HG03432 (cell line): ENCODE data around the gene SS18L1.

Experiments used
- ATAC-seq: cut with Tn5 transposase; IDR thresholded peaks from one replicate; pipeline ENCODE4 v1.9.1; 2021; ENCODE audit warnings: mild to moderate bottlenecking, moderate library complexity; ENCODE audit not compliant: unreplicated experiment

The SS18L1 gene

GRCh38 chr20:62208795-62209755 lies 65.5 kb downstream of the SS18L1 start:
- no peak for ATAC-seq

- no peak for ATAC-seq
Measured at GRCh38 chr20:62209850-62210495, 66.4 kb downstream of the SS18L1 start.

DNA sequence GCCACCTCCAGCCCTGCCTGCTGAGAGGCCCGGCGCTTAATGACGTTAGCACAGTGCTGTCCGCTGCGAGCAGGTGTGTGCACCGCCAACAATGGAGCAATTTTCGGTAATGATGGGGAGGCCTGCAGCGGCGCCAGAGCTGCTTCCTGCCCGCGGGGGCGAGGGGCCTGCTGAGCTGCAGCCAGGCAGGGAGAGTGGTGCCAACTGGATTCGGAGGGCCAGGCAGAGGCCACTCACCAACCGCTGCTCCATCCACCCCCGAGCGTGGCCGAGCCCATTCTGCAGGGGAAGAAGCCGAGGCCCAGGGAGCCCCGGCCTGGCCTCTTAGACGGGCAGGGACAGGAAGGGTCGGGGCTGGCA lies 66.9 kb downstream of the SS18L1 start:
- no peak for ATAC-seq

GRCh38 chr20:62211216-62211615 lies 67.6 kb downstream of the SS18L1 start:
- no peak for ATAC-seq

DNA sequence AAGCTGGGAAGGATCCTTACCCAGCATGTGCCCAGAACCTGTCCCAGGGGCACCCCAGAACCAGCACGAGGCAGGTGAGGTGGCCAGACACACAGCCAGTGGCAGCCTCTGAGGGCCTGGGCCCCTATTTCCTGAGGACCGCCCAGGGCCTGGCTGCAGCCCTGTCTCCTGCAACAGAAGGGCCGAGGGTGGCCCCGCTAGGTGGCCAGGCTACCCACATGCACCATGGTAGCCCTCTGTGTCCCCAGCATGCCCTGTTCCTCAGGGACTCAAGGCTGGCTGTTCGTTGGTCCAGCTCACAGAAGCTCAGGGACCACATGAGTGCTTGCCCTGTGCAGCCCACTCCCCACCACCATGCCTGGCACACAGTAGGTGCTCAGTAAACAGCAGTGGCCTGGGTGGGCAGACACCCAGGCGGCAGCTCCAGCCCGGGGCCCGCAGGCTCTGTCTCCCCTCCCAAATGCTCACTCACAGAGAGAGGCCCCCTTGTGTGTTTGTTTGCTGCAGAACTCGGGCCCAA lies 68.3 kb downstream of the SS18L1 start:
- no peak for ATAC-seq

GRCh38 chr20:62212299-62212698 lies 68.7 kb downstream of the SS18L1 start:
- no peak for ATAC-seq

DNA sequence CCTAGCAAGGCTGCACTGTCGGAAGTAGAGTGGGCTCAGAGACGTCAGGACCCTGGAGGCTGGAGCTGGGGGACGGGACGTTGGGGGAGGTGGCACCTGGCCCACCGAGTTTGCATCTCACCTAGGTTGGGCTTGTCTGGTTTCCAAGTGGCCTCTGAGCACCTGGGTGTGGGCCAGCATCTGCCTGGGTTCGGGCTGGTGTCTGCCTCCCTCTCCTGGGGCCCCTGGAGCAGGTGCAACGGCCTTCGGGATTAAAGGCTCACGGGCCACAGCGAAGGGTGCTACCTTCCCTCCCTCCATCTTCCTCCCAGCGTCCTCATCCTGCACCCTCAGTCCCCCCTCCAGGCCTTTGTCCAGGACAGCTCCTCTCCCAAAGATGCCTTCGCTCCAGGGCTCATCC lies 70.5 kb downstream of the SS18L1 start:
- ATAC-seq, result no peak

DNA sequence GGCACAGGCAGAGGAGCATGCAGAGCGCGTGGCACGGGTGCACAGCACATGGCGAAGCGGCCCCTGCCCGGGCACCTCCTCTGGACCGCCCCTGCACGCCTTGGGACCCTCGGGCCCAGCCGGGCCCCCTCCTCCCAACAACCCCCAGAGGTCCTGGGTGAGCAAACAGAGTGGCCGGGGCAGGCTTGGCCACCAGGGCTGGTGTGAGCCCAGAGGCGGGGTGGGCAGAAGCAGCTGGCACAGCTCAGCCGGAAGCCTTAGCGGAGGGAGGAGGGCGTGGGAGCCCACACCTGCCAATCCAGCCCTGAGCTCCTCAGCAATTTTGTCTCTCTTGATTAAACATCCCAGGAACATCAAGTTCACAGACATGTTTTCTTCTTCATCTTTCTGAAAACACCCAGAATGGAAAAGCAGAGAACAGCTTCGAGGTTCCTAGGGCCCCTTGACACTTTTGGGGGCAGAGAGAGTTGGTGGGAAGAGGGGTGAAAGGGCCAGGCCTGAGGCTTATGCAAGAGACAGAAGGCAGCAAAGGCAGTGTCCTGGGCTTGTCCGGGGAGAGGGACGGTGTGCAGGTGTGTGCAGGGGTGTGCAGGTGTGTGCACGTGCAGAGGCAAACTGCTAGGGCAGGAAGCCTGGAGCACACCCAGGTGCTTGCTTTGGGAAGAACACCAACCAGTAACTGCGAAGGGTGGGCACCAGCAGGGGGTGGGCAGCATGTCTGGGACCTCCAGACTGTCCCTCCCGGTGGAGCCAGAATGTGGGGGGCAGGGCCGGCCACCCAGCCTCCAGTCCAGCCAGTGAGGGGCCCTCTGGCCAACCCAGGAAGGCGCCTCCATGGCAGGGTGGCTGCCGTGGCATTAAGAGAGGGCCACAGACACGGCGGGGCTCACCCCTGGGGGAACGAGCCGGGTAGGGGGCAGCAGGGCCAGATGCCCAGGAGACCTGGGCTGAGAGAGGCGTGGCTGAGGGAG lies 71.7 kb downstream of the SS18L1 start:
- ATAC-seq, result no peak

DNA sequence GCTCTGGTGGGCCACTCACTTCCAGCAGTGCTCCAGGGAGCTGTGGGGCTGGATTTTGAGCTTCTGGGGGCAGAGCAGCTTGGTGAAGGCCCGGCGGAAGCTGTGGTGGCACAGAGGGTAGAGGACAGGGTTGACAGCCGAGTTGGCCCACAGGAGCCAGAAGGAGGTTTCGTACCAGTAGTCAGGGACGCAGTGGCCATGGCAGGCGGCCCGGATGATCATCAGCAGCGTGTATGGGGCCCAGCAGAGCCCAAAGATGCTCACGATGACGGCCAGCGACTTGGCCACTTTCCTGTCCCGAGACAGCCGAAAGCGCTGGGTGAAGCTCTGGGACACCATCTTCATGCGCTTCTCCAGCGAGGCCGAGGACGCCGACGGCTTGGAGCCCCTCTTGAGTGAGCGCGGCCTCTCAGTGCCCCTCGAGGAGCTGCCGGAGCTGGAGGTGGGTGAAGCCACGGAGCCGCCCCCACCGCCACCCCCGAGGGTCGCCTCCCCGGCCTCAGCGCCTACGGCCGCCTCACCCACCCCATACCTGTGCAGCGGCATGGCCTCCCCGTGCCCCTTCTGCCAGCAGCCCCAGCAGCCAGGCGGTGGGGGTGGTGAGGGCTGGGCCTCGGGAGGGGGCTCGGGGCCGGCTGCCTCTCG lies 72.5 kb downstream of the SS18L1 start:
- no peak for ATAC-seq

DNA sequence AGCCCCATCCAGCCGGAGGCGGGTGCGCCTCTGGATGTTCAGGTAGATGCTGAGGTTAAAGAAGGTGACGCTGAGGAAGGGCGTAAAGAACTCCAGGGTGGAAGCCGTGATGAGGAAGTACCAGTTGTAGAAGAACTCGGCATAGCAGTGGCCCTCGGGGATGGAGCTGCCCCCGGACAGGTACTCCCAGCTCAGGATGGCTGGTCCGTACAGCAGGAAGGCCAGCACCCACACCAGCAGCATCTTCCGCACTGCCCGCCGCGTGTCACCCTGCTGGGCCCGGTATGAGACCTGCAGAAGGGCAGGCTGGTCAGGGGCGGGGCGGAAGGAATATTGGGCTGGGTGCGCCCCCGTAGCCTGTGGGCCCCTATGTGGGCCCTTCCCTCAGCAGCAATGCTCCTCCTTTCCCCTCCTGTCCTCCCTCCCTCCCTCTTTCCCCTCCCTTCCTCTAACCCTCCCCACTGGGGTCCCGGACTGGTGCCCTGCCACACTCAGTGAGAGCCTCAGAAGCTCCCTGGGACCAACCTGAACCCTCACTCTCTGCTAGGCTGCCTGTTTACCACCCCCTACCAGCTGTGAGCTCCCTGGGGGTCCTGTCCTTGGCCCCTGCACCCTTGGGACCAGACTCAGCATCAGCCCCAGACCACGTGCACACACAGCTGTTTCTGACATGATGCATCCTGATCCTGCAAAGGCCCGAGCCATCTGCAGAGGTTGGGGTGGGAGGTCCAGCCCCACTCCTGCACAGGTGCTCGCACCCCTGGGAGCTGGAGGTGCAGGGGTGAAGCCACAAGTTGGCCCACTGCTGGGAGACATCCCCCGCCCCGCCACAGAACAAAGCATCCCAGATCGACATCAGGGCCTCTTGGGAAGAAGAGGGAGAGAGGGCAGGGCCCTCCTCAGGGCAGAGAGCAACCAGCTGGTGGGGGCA lies 73.3 kb downstream of the SS18L1 start:
- no peak for ATAC-seq

GRCh38 chr20:62217913-62218773 lies 74.6 kb downstream of the SS18L1 start:
- no peak for ATAC-seq

DNA sequence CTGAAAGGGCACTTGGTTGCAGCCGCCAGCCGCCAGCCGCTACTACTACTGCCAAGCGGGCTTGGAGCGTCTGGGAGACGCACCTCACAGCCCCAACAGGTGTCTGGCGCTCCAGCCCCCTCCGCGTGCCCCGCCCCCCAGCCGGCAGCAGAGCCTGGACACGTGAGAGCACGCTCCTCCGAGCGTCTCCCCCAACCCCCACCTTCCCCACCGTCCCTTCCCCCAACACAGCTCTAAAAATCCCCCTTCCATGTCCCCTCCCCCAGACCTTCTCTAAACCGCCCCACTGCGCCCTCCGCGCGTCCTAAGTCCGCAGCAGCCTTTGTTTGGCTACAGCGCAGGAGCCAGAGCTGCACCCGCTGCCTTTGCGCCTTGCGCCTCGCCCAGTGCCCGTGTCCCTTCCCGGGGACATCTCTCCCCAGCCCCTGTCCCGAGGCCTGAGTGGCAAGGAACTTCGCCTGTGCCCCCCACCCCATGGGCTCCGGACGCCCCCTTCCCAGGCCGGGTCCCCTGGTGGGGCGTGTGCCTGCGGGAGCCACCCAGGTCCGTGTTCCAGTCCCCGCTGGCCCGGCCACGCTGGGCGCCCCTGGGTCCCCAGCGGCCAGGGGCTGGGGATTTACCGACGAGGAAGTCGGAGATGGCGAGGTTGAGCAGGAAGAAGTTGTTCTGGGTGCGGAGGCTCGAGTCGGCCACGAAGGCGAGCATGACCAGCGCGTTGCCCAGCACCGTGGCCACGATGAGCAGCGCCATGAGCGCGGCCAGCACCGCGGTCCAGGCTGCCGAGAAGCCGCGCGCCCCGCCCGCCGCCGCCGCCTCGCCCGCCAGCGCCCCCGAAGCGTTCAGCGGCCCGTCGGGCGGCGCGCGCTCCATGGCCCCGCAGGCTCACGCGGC lies 75.8 kb downstream of the SS18L1 start:
- ATAC-seq, result no peak

DNA sequence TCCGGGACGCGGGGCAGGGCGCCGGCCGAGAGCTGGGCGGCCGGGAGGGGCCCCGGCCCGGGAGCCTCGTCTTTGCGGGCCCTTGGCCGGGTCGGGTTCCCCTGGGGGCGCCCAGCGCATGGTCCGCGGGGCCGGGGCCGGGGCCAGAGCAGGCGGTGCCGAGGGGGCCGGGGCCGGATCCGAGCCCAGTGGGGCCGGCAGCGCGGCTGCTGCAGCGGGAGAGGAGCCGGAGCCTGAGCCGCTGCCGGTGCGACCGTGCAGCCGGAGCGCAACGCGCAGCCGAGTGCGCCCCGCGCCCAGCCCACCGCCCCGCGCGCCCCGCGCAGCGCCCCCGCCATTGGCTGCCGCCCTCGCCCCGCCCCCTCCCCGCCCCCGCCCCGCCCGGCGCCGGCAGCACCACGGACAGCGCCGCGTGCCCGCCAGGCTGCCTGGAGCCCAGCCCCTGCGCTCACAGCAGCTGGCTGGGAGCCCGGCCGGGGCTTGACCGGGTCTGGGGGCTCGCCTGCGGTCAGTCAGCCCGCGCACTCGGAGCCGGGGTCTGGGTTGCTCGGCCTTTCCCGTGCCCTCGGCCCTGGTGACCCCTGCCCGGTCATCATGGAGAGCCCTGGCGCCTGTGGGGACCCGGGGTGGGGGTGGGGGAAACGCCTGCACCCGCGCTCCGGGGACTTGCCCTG lies 76.6 kb downstream of the SS18L1 start, which contains the start of gene HRH3:
Gene HRH3, minus strand, starts transcription at position 287 of the 674 bp plus-strand sequence. CDS start 308 bp downstream, outside the sequence.
- no peak for ATAC-seq

- ATAC-seq, result no peak
Measured at GRCh38 chr20:62220666-62221568, 77.3 kb downstream of the SS18L1 start.

GRCh38 chr20:62222266-62222850 lies 78.8 kb downstream of the SS18L1 start:
- no peak for ATAC-seq
